ENCODE measurements around the gene CBFA2T2.
"Not testable (repeated sequence)": the region's sequence is repeated elsewhere in the genome, so short reads cannot be mapped to it uniquely, and the experiment has no call there.

Gene CBFA2T2

DNA sequence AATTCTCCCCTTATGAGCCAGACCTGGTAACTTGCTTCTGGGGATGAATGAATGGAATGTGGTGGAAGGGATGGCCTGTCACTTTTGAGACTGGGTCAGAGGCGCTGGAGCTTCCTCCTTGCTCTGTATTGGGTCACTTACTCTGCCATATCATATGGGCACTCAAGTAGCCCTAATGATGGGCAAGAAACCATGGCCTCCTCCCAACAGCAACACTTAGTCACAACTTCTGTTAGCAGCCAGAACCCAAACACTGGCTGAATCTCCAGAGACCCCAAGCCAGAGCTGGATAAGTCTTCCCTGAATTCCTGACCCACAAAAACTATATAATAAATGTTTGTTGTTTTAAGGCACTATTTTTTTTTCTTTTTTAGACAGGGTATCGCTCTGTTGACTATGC lies 190.8 kb downstream of the CBFA2T2 start:
- DNase-seq (ENCODE audit: low read depth): no peak

DNA sequence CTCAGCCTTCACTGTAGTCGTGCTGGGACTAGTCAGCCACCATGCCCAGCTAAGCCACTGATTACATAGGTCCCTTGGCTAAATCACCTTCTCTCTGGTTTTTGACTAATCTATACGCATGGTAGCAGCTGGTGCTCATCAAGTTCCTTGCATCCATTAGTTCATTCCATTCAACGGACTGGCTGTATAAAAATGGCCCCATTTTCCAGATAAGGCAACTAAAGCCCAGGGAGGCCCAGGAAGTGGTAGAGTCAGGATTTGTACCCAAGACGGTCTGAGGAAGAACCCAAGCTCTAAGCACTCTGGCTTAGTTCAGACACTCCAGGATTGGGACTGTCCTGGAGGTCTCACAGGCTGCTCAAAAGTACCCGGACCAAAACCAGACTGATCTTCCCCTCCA lies 191.4 kb downstream of the CBFA2T2 start:
- no peak for DNase-seq (ENCODE audit: low read depth)

DNA sequence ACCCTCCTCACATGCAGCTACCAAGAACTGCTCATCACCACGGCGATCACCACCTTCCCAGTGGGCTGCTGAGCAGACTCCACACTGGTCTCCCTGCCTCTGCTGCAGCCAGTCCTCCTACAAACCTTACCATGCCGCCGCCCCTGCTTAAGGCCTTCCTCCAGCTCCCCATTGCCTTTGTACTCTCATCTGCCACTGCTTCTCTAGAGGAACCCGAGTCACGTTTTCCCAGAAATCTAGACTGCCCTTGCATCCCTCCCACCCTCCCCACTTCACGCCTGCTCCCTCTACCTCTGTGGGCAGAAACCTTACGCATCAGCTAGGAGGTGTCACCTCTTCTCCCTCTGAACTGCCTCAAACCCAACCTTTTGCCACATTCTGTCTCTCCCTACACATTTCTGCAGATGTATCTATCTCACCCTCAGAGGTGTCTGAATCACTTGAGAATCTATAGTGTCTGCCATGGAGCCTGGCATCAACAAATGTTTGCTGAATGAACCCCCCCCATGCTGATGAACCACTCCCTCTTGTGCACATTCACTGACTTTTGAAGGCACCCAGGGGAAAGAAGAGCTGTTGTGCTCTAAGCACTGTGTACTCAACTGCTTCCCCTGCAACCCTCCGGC lies 191.9 kb downstream of the CBFA2T2 start:
- DNase-seq (ENCODE audit: low read depth): no peak

DNA sequence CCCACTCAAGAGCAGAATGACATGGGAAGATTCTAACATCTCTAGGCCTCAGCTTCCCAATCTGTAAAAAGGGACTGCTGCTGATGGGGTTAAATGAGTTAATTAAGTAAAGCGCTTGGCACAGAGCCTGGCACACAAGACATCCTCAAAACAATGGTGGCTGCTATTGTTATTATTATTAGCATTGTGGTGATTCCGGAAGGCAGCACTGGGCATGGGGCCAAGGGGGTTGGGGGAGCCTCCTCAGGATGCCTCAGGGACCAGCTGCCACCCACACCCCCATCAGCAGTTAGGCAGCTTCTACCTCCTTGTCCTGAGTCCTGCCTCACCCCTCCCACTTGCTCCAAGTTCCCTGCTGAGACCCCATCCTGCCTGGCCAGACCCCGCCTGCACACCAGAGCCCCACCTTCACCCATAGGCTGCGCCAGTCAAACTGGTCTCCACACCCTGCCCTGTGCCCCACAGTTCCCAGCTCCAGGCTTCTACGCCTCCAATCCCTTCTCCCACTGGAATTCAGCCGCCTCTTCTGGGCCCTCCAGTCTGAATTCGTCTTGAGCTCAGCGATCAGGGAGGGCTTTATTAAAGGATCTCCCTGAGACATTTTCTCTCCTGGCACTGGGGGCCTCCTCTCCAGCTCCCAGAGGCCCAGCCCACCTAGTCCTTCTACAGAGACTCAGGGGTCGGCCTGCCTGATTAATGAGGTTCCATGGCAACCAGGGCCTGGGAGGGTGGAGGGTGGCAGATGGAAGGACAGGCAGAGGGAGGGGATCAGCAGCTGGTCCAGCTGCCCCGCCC lies 194.8 kb downstream of the CBFA2T2 start:
- no peak for DNase-seq (ENCODE audit: low read depth)

DNA sequence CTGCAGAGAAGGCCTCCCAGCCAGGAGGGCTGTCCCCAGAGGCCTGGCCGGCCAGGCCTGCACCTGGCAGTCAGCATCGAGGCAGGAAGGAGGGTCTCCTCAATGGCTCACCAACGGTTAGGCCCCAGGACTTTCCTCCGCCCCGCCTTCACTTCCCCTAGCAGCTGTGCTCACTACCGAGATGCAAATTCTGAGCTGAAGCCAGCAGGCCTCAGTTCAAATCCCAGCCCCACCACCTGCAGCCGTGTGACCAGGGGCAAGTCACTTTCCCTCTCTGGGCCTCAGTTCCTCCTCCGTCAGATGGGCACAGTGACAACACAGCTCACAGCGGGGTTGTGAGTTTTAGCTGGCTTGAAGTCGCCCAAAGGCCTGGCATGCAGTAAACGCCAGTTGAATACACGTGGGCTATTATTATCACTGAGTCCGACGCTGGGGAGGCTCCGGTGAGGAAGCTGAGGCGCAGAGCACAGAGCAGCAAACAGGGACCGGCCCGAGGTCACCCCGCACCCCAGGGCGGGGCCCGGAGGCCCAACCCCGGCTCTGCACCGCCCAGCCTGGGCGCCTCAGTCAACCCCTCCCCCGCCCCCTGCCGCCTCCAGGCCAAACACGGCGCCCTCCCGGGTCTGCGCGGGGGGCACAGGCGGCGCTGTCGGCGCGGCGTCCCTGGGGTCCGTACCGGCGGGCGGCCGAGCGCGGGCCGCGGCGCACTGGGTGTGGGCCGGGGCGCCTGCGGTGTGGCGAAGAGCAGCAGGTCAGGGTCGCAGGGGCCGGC lies 195.6 kb downstream of the CBFA2T2 start:
- DNase-seq (ENCODE audit: low read depth): peak; percentile 60

DNA sequence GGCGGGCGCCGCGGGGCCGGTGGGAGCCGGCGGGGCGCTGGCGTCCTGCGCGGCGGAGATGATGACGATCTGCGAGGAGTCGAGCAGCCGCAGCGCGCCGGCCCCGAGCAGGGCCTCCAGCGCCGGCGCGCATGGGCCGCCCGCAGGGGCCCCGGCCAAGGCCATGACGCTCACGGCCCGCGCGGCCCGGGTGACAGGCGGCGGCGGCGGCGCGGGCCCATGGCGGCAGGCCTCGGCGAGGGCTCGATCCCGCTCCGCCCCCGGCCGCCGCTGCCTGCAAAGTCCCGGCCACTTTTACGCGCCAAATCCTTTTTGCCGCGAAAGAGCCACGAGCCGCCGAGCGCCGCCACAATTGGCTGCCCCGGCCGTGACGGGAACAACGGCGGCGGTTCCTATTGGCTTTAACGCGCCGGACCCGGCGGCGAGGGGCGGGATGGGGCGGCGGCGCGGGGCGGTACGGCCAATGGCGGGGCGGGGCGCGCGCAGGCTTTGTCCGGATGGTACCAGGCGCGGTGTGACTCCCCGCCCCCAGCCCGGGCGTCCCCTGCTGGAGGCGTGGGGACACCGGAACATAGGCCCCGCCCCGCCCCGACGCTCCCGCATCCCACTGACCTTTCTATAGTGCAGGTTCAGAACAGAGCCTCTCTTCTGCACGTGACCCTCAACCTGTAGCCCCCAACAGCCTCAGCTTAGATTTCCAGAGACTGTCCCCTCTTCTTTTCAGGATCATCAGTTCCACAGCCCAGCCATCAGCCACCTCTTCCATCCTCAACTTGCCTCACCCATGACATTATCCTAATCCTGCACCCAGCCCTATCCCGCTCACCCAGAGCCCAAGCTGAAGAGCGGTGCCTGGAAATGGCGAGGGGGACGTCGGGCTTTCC lies 196.4 kb downstream of the CBFA2T2 start, which contains the start of gene E2F1:
TSS of gene E2F1 (minus strand) at position 286 of the 884 bp plus-strand sequence. CDS start at position 165, 121 bp downstream.
- DNase-seq (ENCODE audit: low read depth): peak; percentile 95

DNA sequence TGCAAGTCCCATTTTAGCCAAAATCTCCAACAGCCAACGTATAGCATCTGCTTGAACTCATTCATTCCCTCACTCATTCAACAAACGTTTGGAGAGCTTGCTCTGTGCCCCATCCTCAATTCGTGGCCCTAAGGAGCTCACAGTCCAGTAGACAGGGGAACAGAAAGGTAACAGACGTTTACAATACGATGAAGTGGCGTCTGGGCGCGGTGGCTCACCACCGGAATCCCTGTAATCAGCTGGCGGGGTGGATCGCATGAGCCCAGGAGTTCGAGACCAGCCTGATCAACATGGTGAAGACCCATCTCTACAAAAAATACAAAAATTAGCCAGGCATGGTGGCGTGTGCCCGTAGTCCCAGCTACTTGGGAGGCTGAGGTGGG lies 197.1 kb downstream of the CBFA2T2 start:
- DNase-seq (ENCODE audit: low read depth): no peak

DNA sequence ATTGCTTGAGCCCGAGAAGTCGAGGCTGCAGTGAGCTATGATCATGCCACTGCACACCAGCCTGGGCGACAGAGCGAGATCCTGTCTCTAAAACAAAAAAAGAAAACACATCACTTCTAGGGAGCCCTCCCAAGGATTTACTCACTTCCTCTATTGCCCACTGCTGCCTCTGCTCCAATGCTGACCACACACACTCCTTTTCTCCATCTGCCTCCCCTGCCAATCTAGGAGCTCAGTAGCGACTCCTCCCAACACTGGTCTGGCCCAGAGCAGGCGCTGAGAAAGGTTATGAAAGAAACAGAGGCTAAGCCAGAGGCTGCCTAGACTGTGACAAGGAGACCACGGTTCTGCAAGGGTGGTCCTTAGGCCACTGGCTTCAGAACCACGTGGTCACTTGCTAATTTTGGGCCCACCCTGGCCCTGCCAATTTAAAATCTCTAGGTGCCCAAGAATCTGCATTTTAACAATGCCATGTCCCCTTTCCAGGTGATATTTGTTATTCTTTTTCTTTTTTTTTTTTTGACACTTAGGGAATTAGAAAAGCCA lies 197.5 kb downstream of the CBFA2T2 start:
- no peak for DNase-seq (ENCODE audit: low read depth)

DNA sequence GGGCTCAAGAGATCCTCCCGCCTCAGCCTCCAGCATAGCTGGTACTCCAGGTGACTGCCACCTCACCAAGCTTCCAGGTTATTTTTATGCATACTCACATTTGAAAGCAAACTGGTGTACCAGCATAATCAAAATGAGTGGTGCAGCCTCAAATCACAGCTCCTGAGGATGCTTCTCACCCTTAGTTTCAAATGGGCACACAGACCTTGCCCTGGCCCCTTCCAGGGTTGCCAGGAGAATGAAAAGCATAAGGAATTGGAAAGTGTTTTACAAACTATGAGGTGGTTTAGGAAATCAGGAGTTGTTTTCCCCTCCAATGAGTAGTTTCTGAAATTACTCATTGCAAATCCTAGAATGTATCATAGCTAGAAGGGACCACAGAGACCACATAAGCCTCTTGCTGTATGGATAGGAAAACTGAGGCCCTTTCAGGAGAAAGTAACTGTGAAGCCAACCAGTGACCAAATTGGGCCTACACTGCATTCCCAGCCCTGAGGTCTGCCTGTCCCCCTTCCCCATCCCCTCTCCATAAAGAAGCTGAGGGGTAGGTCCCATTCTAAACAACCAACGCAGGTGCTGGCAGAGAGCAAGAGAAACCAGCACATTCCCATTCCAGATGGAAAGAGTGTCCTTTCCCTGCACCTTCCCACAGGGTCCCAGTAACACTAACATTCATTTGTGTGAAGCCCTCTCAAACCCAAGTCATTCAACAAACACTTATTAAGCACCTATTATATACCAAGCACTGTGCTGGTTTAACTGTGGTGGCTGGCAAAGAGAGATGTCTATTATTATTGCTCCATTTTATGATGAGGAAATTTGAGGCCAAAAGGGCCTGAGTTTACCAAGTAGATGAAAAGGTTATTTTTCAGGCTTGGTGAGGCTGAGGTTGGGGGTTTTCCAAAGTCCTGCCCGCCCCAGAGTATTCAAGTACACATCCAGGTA lies 198.4 kb downstream of the CBFA2T2 start:
- DNase-seq (ENCODE audit: low read depth): no peak

DNA sequence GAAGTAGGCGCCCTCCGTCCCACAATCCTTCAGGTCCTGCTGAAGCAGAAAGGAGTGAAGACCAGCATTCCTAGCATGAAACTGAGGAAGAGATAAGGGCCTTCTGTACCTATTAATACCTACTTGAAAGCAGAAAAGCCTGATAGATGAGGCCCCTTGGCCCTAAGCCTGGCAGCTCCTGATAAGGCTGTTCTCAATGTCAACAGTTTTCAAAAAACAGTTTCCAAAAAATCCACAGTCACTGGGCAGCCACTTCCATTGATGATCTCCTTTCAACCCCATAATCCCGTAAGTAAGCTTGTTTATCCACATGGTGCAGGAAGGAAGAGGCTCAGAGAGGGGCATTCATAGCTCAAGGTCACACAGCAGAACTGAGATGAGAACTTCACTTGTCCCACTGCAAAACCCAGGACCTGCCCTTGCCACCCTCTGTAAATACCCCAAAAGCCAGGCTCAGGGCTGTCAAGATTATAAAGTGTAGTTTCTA lies 199.1 kb downstream of the CBFA2T2 start:
- no peak for DNase-seq (ENCODE audit: low read depth)

DNA sequence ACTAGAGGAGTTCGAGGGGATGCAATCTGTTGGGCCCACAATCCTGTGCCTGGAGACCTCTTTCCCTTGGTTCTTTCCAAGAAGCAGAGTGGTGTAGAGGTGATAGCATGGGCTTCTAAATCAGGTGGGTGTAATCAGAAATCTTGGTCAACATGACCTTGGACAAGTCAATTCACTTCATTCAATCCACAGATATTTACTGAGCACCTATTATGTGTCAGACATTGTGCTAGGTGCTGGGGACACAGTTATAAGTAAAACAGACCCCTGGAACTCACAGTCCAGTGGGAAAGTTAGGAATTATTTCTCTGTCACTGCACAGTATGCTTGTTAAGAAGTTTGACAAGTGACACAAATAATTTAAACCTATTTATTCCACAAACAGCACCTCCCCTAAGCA lies 199.6 kb downstream of the CBFA2T2 start:
- no peak for DNase-seq (ENCODE audit: low read depth)

DNA sequence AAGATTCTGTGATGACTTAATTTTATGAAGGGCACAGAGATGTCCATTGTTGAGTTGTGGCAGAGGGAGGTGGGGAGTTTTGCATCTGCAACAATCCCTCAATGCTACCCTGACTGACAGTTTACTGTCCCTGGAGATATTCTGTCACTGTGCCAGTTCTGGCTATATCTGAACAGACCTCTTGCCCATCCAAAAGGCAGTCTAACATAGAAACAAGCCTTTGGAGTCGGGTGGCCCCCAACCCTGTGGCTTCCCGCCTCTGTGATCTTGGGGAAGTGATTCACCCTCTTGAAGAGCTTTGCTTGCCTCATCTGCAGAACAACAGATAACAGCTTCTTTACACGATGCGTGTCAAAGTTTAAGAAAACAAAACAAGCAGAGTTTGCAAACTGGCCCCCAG lies 200.1 kb downstream of the CBFA2T2 start:
- DNase-seq (ENCODE audit: low read depth): peak; percentile 29

DNA sequence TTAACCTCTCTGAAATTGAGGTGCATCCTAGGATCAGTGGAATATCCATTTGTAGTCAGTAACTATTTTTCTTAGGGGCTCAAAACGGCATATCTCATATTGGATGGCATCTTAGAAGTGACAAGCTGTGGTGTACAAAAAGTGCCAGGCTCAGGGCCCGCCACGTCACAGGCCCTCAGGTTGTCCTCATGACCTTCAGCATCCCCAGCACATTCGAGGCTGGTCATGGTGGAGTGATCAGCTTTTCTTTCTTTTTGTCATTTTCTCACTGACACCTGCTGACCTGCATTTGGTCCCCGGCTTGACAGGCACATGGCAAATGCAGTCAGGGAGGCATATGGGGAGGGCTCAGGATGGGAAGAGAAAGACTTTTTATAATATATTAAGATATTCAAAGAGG lies 203.4 kb downstream of the CBFA2T2 start:
- no peak for DNase-seq (ENCODE audit: low read depth)

DNA sequence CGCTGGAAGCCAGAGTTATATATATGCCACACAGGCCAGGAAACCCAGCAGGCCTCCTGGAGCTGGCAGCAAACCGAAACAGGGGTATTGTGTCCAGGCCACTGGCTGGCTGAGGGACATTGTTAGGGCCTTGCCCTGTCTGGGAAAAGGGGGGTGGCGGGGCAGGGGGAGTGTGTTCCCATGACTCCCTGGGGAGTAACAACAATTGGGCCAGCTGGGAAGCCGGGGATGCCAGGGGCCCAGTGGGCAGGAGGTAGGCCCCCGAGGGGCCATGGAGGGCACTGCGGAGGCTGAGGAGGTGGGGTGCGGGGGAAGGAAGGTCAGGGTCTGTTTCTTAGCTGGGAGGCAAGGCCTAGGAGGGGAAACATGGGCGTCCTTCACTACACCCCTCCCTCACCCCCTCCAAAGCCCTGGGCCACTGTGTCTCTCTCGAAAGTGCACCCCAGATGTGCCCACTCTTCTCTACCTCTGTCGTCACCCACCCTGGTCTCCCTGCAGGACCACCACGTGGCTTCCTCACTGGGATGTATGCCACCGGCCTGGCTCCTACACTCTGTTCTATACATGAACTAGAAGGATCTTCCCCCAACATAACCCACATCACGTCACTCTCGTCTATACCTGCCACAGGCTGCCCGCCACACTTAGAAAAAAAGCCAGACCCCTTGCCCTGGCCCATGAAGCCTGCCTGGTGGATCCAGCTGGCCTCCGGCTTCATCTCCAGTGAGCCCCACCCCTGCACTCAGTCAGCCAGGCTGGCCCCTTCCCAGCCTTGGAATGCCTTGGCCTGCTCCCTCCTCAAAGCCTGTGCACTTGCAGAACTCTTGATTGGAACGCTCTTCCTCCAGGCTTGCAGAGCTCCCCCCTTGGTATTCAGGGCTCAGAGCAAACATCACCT lies 204.1 kb downstream of the CBFA2T2 start:
- no peak for DNase-seq (ENCODE audit: low read depth)

DNA sequence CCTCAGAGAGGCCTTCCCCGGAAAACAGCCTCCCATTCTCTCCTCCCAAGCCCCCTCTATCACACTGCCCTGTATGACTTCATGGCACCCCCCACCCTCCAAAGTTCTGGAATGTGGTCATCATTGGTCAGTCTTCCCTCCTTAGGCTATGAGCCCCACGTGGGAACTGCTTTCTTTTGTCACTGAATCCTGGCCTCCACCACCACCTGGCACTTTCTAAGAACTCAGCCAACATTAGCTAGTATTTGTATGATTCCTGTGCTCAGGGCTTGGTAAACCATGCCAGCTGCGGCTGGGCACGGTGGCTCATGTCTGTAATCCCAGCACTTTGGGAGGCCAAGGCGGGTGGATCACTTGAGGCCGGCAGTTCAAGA lies 204.7 kb downstream of the CBFA2T2 start:
- DNase-seq (ENCODE audit: low read depth): no peak

DNA sequence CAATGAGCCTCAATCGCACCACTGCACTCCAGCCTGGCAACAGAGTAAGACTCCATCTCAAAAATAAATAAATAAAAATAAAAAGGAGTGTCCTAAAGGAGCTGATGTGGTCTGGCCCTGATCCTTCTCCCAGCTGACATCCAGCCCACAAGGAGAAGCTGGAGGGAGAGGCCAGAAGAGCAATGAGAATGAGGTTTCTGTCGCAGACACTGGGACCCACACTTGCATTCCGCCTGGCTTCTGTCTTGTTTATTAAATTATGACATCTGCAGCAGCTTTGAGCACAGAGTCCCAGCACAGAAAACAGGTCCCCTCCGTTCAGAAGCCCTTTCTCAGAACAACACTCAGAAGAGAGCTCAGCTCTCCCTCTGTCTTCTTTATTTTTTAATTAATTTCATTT lies 206.6 kb downstream of the CBFA2T2 start:
- no peak for DNase-seq (ENCODE audit: low read depth)

DNA sequence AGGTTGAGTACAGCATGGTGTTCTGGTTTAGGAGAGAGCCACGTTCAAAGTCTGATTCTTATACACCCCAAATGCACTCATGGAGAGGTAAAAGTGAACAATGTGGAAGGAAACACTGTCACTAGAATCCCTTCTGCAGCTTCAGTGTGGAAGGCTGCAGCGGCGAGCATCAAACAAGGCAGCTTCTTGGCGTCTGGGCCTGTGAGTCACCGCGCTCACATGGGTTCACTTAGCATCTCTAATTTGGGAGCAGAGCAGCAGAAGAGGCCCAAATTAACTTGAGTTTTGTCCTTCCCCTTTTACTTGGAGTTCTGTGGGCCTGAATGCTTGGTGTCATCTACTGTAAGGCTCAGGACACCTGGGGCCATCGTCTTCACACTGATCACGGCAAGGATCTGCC lies 207.2 kb downstream of the CBFA2T2 start:
- DNase-seq (ENCODE audit: low read depth): no peak

DNA sequence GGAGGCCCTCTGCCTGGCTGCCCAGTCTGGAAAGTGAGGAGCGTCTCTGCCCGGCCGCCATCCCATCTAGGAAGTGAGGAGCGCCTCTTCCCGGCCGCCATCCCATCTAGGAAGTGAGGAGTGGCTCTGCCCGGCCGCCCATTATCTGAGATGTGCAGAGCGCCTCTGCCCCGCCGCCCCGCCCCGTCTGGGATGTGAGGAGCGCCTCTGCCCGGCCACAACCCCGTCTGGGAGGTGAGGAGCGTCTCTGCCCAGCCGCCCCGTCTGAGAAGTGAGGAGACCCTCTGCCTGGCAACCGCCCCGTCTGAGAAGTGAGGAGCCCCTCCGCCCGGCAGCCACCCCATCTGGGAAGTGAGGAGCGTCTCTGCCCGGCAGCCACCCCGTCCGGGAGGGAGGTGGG lies 209.1 kb downstream of the CBFA2T2 start:
- not testable (repeated sequence) for DNase-seq (ENCODE audit: low read depth)
